IMR-90 (cell line): ENCODE results near the gene PLCL2. TPM values are rescaled to one million over a fixed set of nuclear protein-coding genes. Genes with fewer than 3 reads are reported as not detected.

Experiments used
- ATAC-seq: fragments of 200-7000 bp; cut with Tn5 transposase; 2 replicates; pipeline ENCODE4 v1.9.1; 2020; ENCODE audit warnings: low read depth, mild to moderate bottlenecking, moderate library complexity
- BruUV-seq: library from RNA; stranded (reverse); fragments of 400-500 nt; replicated peaks from 2 replicates; lab custom pipeline; 2021; lab: Mats Ljungman, UMichigan
- CTCF ChIA-PET: fragments of 300-600 bp; formaldehyde crosslinking; extraction: SDS; loops from one replicate; lab custom pipeline; 2021; ENCODE audit warnings: antibody characterized with exemption; lab: Yijun Ruan, JAX
- POLR2A ChIA-PET: fragments of 300-600 bp; sonication (Branson Sonifier 250); formaldehyde crosslinking; loops from one replicate; lab custom pipeline; 2022; ENCODE audit warnings: antibody characterized with exemption; ENCODE audit not compliant: unreplicated experiment; lab: Charles Lee
- DNase-seq: peaks from one replicate; pipeline ENCODE4 v3.0.0; 2013
- H2AFZ ChIP-seq: replicated peaks from 2 replicates; pipeline ENCODE3; 2013; ENCODE audit warnings: low read length, mild to moderate bottlenecking; ENCODE audit not compliant: poor library complexity
- H2AK5ac ChIP-seq: 2 replicates; pipeline ENCODE4 v1.6.1; 2013; ENCODE audit warnings: low read depth, low read length, inconsistent platforms
- H2AK9ac ChIP-seq: replicated peaks from 2 replicates; pipeline ENCODE3; 2013; ENCODE audit warnings: mild to moderate bottlenecking, low read depth, low read length, moderate library complexity; ENCODE audit not compliant: poor library complexity
- H2BK120ac ChIP-seq: 2 replicates; pipeline ENCODE4 v1.6.1; 2013; ENCODE audit warnings: low read depth, low read length, inconsistent platforms
- H2BK15ac ChIP-seq: 3 replicates; pipeline ENCODE4 v1.6.1; 2013; ENCODE audit warnings: low read depth, low read length, inconsistent platforms
- H2BK20ac ChIP-seq: 2 replicates; pipeline ENCODE4 v1.6.1; 2013; ENCODE audit warnings: low read depth, mild to moderate bottlenecking, inconsistent platforms, low read length, moderate library complexity
- H2BK5ac ChIP-seq: 2 replicates; pipeline ENCODE4 v1.6.1; 2013; ENCODE audit warnings: mild to moderate bottlenecking, low read depth, low read length, inconsistent platforms; ENCODE audit not compliant: poor library complexity, severe bottlenecking
- H3K14ac ChIP-seq: replicated peaks from 2 replicates; pipeline ENCODE4 v1.6.1; 2013; ENCODE audit warnings: low read depth, low read length, inconsistent platforms
- H3K18ac ChIP-seq: 2 replicates; pipeline ENCODE4 v1.6.1; 2013; ENCODE audit warnings: low read depth, low read length, control low read depth
- H3K23ac ChIP-seq: 2 replicates; pipeline ENCODE4 v1.6.1; 2013; ENCODE audit warnings: low read depth, low read length, inconsistent platforms
- H3K27ac ChIP-seq: 2 replicates; pipeline ENCODE4 v1.5.1; 2013; ENCODE audit warnings: mild to moderate bottlenecking, control low read depth, low read length; ENCODE audit not compliant: insufficient read depth
- H3K27me3 ChIP-seq: 2 replicates; pipeline ENCODE4 v1.6.1; 2013; ENCODE audit warnings: low read length; ENCODE audit not compliant: control insufficient read depth, insufficient read depth
- H3K36me3 ChIP-seq: 2 replicates; pipeline ENCODE4 v1.6.1; 2013; ENCODE audit warnings: low read length, mixed read lengths; ENCODE audit not compliant: control insufficient read depth, insufficient read depth
- H3K4ac ChIP-seq: 2 replicates; pipeline ENCODE4 v1.6.1; 2013; ENCODE audit warnings: low read depth, low read length, inconsistent platforms
- H3K4me1 ChIP-seq: 2 replicates; pipeline ENCODE4 v1.6.1; 2013; ENCODE audit warnings: low read length, mixed read lengths; ENCODE audit not compliant: control insufficient read depth, insufficient read depth
- H3K4me2 ChIP-seq: 2 replicates; pipeline ENCODE4 v1.6.1; 2013; ENCODE audit warnings: low read depth, mild to moderate bottlenecking, control low read depth, low read length, moderate library complexity
- H3K4me3 ChIP-seq: 2 replicates; pipeline ENCODE4 v1.5.1; 2013; ENCODE audit warnings: low read depth, mild to moderate bottlenecking, control low read depth, low read length, moderate library complexity; ENCODE audit not compliant: insufficient read depth
- H3K56ac ChIP-seq: 2 replicates; pipeline ENCODE4 v1.6.1; 2013; ENCODE audit warnings: low read length, inconsistent platforms; ENCODE audit not compliant: insufficient read depth; ENCODE audit errors: extremely low read depth
- H3K79me1 ChIP-seq, 2 experiments: 2 replicates each; pipeline ENCODE4 v1.6.1; 2013; ENCODE audit warnings: low read length in 2 of 2, inconsistent platforms in 1 of 2, low read depth in 1 of 2
- H3K9ac ChIP-seq: 2 replicates; pipeline ENCODE4 v1.6.1; 2013; ENCODE audit warnings: low read depth, low read length, control low read depth
- H3K9me1 ChIP-seq: 2 replicates; pipeline ENCODE4 v1.6.1; 2013; ENCODE audit warnings: low read length, inconsistent platforms; ENCODE audit not compliant: insufficient read depth
- H3K9me3 ChIP-seq: 2 replicates; pipeline ENCODE4 v1.6.1; 2013; ENCODE audit warnings: low read length; ENCODE audit not compliant: control insufficient read depth, insufficient read depth
- H4K20me1 ChIP-seq: 2 replicates; pipeline ENCODE4 v1.6.1; 2013; ENCODE audit warnings: low read length, inconsistent platforms; ENCODE audit not compliant: insufficient read depth
- H4K5ac ChIP-seq: 2 replicates; pipeline ENCODE4 v1.6.1; 2013; ENCODE audit warnings: mild to moderate bottlenecking, low read depth, low read length, control low read depth
- H4K8ac ChIP-seq, 2 experiments: 2 replicates each; pipeline ENCODE4 v1.6.1; 2013; ENCODE audit warnings: low read depth in 2 of 2, low read length in 2 of 2, control low read depth in 1 of 2, inconsistent platforms in 1 of 2
- H4K91ac ChIP-seq: 2 replicates; pipeline ENCODE4 v1.6.1; 2013; ENCODE audit warnings: low read depth, low read length, inconsistent platforms; ENCODE audit not compliant: insufficient read depth
- BHLHE40 ChIP-seq: fragments of 150-350 bp; IDR thresholded peaks from 2 replicates; pipeline ENCODE4 v1.6.1; 2016; ENCODE audit warnings: mild to moderate bottlenecking, low read depth, low read length
- CEBPB ChIP-seq: IDR thresholded peaks from 2 replicates; pipeline ENCODE4 v1.6.1; 2012; ENCODE audit warnings: low read depth, low read length, improper control_type of control experiment
- CHD1 ChIP-seq: IDR thresholded peaks from 2 replicates; pipeline ENCODE4 v1.6.1; 2012; ENCODE audit warnings: low read depth, low read length, improper control_type of control experiment
- CTCF ChIP-seq: conservative IDR thresholded peaks from 2 replicates; pipeline ENCODE4 v1.5.1; 2012; ENCODE audit warnings: mild to moderate bottlenecking, low read depth, low read length, improper control_type of control experiment
- ELK1 ChIP-seq: fragments of 150-350 bp; IDR thresholded peaks from 2 replicates; pipeline ENCODE4 v1.6.1; 2016; ENCODE audit warnings: low read depth, mild to moderate bottlenecking, low read length, moderate library complexity, borderline replicate concordance
- FOS ChIP-seq: fragments of 150-350 bp; IDR thresholded peaks from 2 replicates; pipeline ENCODE4 v1.6.1; 2016; ENCODE audit warnings: low read depth, low read length
- MAFK ChIP-seq: IDR thresholded peaks from 2 replicates; pipeline ENCODE4 v1.6.1; 2012; ENCODE audit warnings: low read depth, low read length, improper control_type of control experiment
- MAZ ChIP-seq: IDR thresholded peaks from 2 replicates; pipeline ENCODE4 v1.6.1; 2012; ENCODE audit warnings: low read depth, mild to moderate bottlenecking, low read length, improper control_type of control experiment, moderate library complexity, borderline replicate concordance
- MXI1 ChIP-seq: IDR thresholded peaks from 2 replicates; pipeline ENCODE4 v1.6.1; 2012; ENCODE audit warnings: low read depth, mild to moderate bottlenecking, low read length, moderate library complexity, borderline replicate concordance
- NFE2L2 ChIP-seq: fragments of 150-350 bp; IDR thresholded peaks from 2 replicates; pipeline ENCODE4 v1.6.1; 2016; ENCODE audit warnings: low read depth, mild to moderate bottlenecking, low read length
- POLR2A ChIP-seq: IDR thresholded peaks from 2 replicates; pipeline ENCODE4 v1.6.1; 2012; ENCODE audit warnings: mild to moderate bottlenecking, low read depth, low read length
- RAD21 ChIP-seq: IDR thresholded peaks from 2 replicates; pipeline ENCODE4 v1.6.1; 2012; ENCODE audit warnings: low read length, improper control_type of control experiment
- RCOR1 ChIP-seq: IDR thresholded peaks from 2 replicates; pipeline ENCODE4 v1.6.1; 2012; ENCODE audit warnings: mild to moderate bottlenecking, low read length, improper control_type of control experiment; ENCODE audit not compliant: insufficient replicate concordance
- RFX5 ChIP-seq: IDR thresholded peaks from 2 replicates; pipeline ENCODE4 v1.8.0; 2012; ENCODE audit warnings: low read depth, mild to moderate bottlenecking, low read length, moderate library complexity
- SMC3 ChIP-seq: fragments of 150-350 bp; IDR thresholded peaks from 2 replicates; pipeline ENCODE4 v1.6.1; 2016; ENCODE audit warnings: low read depth, mild to moderate bottlenecking, antibody characterized with exemption, low read length, moderate library complexity
- USF2 ChIP-seq: fragments of 150-350 bp; IDR thresholded peaks from 2 replicates; pipeline ENCODE4 v1.6.1; 2017; ENCODE audit warnings: mild to moderate bottlenecking, antibody characterized with exemption, low read length, low read depth
- dilution Hi-C: fragments of 300-500 bp; cut with HindIII; formaldehyde crosslinking; loops from one replicate; pipeline ENCODE4 v1.14.3; 2018; ENCODE audit warnings: low sequenced_read_pairs; ENCODE audit not compliant: unreplicated experiment
- in situ Hi-C: fragments of 300-500 bp; cut with MboI; formaldehyde crosslinking; loops from 3 replicates; pipeline ENCODE4 v1.14.3; 2019; ENCODE audit warnings: low sequenced_read_pairs, inconsistent platforms, mixed read lengths
- intact Hi-C: fragments of 100-400 bp; cut with micrococcal nuclease; formaldehyde crosslinking; loops from 2 replicates; pipeline ENCODE4 v1.10.0; 2022
- polyA plus RNA-seq, 3 experiments: library from polyadenylated mRNA; depleted of rRNA; stranded (reverse); fragments of >200 nt; gene quantifications; 2 replicates each; pipeline ENCODE4 v1.2.3, GENCODE V29; 2012; ENCODE audit warnings: low replicate concordance in 1 of 3
- total RNA-seq: library from RNA; depleted of rRNA; stranded (reverse); fragments of >200 nt; gene quantifications from 2 replicates; pipeline ENCODE4 v1.2.3, GENCODE V29; 2012

Gene PLCL2
- total and polyA plus RNA-seq, 2 of the 4 experiments (the other 2 are of a cell fraction), result 0.92 to 3.8 TPM

GRCh38 chr3:17052363-17052762 lies 167.6 kb downstream of the PLCL2 start:
- Histone ChIP-seq H4K20me1 (no peaks in the 10 kb centered on the region), H2BK5ac (no peak overlapping the region), H3K4me1 (peaks cover 5% of the 10 kb centered on the region), H2BK120ac (no peak overlapping the region), H3K4me3 (no peak overlapping the region), H3K9me1 (no peaks in the 10 kb centered on the region), H3K4ac (no peak overlapping the region), H3K27ac (no peak overlapping the region), H3K79me1 (no peaks in the 10 kb centered on the region), H3K23ac (no peak overlapping the region), H2AFZ (no peak overlapping the region), H3K56ac (no peak overlapping the region), H4K8ac (no peak overlapping the region), H3K27me3 (no peaks in the 10 kb centered on the region), H2BK20ac (no peak overlapping the region), H3K4me2 (no peak overlapping the region), H2AK5ac (no peak overlapping the region), H3K36me3 (no peaks in the 10 kb centered on the region), H3K9me3 (no peaks in the 10 kb centered on the region), H4K91ac (no peak overlapping the region), H3K9ac (no peak overlapping the region), H2BK15ac (no peak overlapping the region), H2AK9ac (no peak overlapping the region), H3K14ac (no peak overlapping the region), H3K18ac (no peak overlapping the region), H4K5ac (no peak overlapping the region)
- intact Hi-C loops (no loop called here), dilution Hi-C loops (no loop called here), in situ Hi-C loops (no loop called here)
- DNase-seq (no peak), ATAC-seq (no peak)
- CTCF ChIA-PET, result interaction anchor here (0.6 kb wide), 1 partner anchor 211 kb away, joined by 3 read pairs; no protein-coding TSS in a partner anchor
- BruUV-seq, result no TSS peak
- POLR2A ChIA-PET, result no interaction called here
- TF ChIP-seq MXI1 (no peak), FOS (no peak), USF2 (no peak), CHD1 (no peak), CEBPB (no peak), CTCF (no peak), SMC3 (no peak), ELK1 (no peak), MAZ (no peak), RAD21 (no peak), BHLHE40 (no peak), POLR2A (no peak), RCOR1 (no peak), RFX5 (no peak), MAFK (no peak), NFE2L2 (no peak)
